ENCODE data around the gene CGAS.
"Not testable (repeated sequence)": the region's sequence is repeated elsewhere in the genome, so short reads cannot be mapped to it uniquely, and the experiment has no call there.

CGAS gene

DNA sequence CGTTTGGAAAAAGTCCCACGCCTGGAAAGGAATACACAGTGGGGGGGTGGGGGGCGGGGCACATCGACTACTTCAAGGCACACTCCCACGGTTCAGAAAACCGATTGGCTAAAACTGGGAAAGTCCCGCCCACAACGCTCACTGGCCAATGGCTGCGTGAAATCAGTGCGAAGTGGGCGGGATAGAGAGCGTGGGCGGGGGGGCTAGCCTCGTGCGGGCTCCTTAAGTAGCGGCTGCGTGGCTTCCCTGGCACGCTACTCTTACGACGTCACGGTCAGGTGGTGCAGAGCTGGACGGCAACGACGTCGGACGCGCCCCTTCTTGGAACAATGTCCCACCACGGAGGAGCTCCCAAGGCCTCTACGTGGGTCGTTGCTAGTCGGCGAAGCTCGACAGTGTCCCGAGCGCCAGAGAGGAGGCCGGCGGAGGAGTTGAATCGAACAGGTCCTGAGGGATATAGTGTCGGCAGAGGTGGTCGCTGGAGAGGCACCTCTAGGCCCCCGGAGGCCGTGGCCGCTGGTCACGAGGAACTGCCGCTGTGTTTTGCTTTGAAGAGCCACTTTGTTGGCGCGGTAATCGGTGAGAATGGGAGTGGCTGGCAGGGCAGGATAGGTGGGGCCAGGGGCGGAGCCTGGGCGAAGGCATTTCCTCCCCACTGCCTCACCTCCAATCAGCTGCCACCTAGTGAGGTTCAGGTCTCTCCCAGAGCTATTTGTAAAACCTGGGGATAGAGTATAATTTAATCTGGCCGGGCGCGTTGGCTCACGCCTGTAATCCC lies 57.3 kb downstream of the CGAS start, which contains the start of gene DDX43:
TSS of gene DDX43 (plus strand) at position 252 of the 778 bp plus-strand sequence. CDS start at position 330, 78 bp downstream.
- no peak for DNase-seq

DNA sequence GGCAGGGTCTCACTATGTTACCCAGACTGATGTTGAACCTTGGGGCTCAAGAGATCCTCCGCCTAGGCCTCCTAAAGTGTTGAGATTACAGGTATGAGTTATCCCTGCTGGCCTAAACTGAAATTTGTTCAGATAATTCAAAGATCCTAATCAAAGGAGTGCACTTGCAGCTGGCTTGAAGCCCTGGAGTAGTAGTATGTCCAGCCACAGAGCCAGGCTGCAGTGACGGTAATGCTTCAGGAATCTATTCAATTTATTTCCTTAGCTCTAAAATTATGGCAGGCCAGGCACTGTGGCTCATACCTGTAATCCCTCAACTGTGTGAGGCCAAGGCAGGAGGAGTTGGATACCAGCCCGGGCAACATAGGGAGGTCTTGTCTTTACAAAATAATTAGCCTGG lies 58.8 kb downstream of the CGAS start:
- no peak for DNase-seq

DNA sequence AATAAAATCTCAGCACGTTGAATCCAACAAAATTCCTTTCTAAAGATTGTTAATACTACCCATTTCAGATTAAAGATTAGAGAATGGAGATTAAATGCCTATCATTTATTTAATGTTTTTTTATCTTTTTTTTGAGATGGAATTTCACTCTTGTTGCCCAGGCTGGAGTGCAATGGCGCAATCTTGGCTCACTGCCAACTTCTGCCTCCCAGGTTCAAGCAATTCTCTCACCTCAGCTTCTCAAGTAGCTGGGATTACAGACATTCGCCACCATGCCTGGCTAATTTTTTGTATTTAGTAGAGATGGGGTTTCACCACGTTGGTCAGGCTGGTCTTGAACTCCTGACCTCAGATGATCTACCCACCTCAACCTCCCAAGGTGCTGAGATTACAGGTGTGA lies 59.9 kb downstream of the CGAS start:
- not testable (repeated sequence) for DNase-seq

DNA sequence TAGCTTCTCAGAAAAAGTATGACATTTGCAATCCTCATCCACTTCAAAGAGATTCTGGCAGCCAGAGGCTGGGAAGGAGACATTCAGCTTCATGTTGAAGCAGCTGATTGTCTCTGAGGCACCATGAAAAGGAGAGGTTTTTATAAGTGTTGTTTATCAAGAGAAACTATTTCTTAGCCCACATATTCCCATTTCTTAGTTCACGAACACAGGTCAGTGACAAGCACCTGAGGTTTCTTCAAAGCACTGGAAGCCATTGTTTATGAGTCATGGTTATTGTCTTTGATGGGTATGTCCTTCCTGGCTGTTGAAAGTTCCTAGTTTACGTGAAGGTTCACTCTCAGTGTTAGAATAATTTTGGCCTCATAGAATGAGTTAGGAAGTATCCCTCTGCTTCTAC lies 60.4 kb downstream of the CGAS start:
- DNase-seq = no peak

DNA sequence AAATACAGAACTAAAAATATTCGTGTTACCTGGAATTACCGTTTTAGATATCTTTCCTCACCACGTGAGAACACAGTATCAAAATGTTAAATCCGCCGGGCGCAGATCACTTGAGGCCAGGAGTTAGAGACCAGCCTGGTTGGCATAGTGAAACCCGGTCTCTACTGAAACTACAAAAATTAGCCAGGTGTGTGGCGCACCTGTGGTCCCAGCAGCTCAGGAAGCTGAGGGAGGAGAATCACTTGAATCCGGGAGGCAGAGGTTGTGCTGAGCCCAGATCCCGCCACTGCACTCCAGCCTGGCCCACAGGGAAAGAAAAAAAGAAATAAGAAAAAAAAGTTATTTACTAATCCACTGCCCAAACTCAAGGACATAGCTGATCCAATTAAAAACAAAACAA lies 62.2 kb downstream of the CGAS start:
- DNase-seq = peak in 1 of 2 experiments; percentile 18

DNA sequence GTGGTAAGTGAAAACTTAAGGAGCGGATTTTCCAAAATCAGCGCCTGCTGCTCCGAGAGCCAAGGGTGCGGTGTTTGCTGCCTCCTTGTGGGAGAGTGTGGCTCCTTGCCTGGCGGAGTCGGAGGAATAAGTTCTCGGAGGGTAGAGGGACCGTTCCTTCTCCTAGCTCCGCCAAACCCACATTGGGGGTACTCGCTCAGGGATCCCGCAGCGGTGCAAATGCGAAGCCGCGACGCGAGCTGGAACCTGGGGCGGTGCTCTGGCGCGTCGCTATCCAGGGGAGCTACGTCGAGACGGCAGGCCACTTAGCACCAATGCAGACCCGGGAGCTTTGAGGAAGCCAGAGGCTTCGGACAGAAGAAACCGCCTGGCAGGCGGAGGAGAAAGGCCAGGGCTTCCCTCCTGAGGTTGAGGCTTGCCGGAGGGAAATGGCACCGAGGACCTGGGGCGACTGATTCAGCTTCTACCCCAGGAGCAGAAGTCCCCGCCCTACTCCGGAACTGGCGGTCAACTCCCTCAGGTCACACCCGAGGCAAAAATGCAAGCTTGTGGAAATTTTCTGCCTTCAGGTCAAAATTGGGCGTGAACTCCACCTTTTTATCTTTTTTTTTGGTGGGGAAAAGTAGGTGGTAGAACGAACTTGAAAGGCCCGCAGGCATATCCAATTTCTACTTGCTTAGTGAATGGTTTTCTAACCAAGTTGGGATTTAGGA lies 63.1 kb downstream of the CGAS start:
- peak; percentile 14 to 77 for DNase-seq

DNA sequence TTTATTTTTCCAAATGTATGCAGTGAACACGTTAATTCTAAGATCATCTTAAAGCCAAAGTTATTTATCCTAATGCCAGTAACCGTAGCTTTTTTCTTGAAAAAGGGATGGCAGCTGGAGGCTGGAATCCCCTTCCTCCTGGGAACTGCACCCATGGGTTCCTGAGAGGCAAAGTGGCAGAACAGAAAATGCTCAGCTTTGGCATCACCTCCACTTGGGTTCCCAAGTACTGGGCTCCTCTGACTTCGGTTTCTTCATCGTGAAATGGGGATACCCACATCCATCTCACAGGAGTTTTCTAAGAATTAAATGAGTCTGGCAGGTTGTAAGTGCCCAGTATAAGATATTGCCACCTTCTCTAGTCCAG lies 63.7 kb downstream of the CGAS start:
- peak in 1 of 2 experiments; percentile 26 for DNase-seq

DNA sequence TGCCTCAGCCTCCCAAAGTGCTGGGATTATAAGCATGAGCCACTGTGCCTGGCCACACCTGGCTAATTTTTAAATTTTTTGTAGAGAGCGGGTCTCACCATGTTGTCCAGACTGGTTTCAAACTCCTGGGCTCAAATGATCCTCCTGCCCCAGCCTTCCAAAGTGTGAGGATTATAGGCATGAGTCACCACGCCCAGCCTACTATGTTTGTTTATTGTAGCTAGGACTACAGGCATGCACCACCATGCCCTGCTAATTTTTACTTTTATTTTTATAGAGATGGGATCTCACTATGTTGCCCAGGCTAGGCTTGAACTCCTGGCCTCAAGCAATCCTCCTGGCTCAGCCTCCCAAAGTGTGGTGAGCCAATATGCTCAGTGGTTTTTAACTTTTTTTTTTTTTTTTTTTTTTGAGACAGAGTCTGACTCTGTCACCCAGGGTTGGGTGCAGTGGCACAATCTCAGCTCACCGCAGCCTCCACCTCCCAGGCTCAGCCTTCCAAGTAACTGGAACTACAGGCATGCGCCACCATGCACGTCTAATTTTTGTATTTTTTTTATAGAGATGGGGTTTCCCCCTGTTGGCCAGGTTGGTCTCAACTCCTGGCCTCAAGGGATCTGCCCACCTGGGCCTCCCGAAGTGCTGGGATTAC lies 69.5 kb downstream of the CGAS start:
- DNase-seq = no peak

DNA sequence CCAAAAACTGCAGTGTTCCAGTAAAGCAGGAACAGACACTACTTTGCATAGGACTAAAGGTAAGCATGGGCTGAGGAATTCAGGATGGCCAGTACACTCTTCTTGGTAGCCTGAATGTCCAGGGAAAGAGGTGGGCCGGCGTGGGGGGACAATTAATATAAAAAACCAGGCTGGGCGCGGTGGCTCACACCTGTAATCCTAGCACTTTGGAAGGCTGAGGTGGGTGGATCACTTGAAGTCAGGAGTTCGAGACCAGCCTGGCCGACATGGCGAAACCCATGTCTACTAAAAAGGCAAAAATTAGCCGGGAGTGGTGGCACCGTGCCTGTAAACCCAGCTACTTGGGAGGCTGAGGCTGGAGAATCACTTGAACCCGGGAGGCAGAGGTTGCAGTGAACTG lies 70.6 kb downstream of the CGAS start:
- DNase-seq = not testable (repeated sequence)

DNA sequence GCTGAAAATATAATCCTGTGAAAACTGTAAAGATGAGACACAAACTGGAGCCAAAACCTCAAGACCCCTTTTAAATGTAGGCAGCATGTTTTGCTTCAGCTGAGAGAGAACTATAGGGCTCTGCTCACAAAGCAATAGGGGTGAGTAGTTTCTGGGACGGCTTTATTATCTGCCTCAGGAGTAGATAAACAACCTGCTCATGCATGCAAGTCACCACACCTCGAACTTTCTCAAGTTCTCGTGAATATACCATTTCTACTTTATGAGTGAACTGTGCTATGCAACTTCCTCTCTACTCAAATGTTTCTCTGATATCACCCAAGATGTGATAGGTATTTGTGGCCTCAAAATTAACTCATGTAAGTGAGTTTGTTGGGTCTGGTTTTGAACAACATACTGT lies 74.9 kb downstream of the CGAS start:
- no peak for DNase-seq

DNA sequence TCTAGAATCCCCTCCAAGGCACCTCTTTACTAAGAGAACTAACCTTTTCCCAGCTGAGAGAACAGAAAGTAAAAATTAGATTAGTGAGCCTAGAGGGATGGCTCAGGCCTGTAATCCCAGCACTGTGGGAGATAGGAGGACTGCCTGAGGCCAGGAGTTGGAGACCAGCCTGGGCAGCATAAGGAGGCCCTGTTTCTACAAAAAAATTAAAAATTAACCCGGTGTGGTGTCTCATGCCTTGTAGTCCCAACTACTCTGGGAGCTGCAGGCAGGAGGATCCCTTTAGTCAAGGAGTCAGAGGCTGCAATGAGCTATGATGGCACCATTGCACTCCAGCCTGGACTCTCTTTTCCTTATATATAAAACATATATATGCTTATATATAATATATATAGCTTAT lies 76.9 kb downstream of the CGAS start:
- no peak for DNase-seq
